ENCODE measurements around the gene HIC1.

Gene HIC1

GRCh38 chr17:2044263-2044894 lies 10.5 kb upstream of the HIC1 start:
- Mint-ChIP-seq H3K4me1 (ENCODE audit: low read depth) (peaks cover 32% of the 10 kb centered on the region), H3K9me3 (no peaks in the 10 kb centered on the region), H3K36me3 (ENCODE audit: low read depth) (peaks cover 50% of the 10 kb centered on the region), H3K4me3 (no peak overlapping the region), H3K27me3 (peaks cover 17% of the 10 kb centered on the region), H3K27ac (no peak overlapping the region)
- intact Hi-C loops (cut with micrococcal nuclease): no loop called here

- H3K4me3 Mint-ChIP-seq: no peak overlapping the region
- H3K27me3 Mint-ChIP-seq: peaks cover 28% of the 10 kb centered on the region
- peaks cover 24% of the 10 kb centered on the region for H3K36me3 Mint-ChIP-seq (ENCODE audit: low read depth)
- peaks cover 38% of the 10 kb centered on the region for H3K4me1 Mint-ChIP-seq (ENCODE audit: low read depth)
- intact Hi-C loops (cut with micrococcal nuclease): no loop called here
- H3K27ac Mint-ChIP-seq: peak overlapping the region; percentile 35
- H3K9me3 Mint-ChIP-seq: no peaks in the 10 kb centered on the region
These were observed 7.3 kb upstream of the HIC1 start for GRCh38 chr17:2047590-2047989.

- Mint-ChIP-seq H3K4me3 (no peak overlapping the region), H3K4me1 (ENCODE audit: low read depth) (peaks cover 37% of the 10 kb centered on the region), H3K9me3 (no peaks in the 10 kb centered on the region), H3K27ac (no peak overlapping the region), H3K36me3 (ENCODE audit: low read depth) (peaks cover 12% of the 10 kb centered on the region), H3K27me3 (peaks cover 38% of the 10 kb centered on the region)
- intact Hi-C loops (cut with micrococcal nuclease): no loop called here
These were observed 6.1 kb upstream of the HIC1 start for GRCh38 chr17:2048805-2049204.

- Mint-ChIP-seq H3K27me3 (peaks cover 46% of the 10 kb centered on the region), H3K4me1 (ENCODE audit: low read depth) (peaks cover 38% of the 10 kb centered on the region), H3K36me3 (ENCODE audit: low read depth) (peaks cover 4% of the 10 kb centered on the region), H3K27ac (no peak overlapping the region), H3K4me3 (peak overlapping the region; percentile 63), H3K9me3 (no peaks in the 10 kb centered on the region)
- intact Hi-C loops (cut with micrococcal nuclease): no loop called here
These were observed 5.3 kb upstream of the HIC1 start for GRCh38 chr17:2049333-2050299.

- no peaks in the 10 kb centered on the region for H3K36me3 Mint-ChIP-seq (ENCODE audit: low read depth)
- no peaks in the 10 kb centered on the region for H3K9me3 Mint-ChIP-seq
- no peak overlapping the region for H3K4me3 Mint-ChIP-seq
- intact Hi-C loops (cut with micrococcal nuclease): no loop called here
- H3K27ac Mint-ChIP-seq: no peak overlapping the region
- H3K4me1 Mint-ChIP-seq (ENCODE audit: low read depth): peaks cover 38% of the 10 kb centered on the region
- H3K27me3 Mint-ChIP-seq: peaks cover 50% of the 10 kb centered on the region
These were observed 4.4 kb upstream of the HIC1 start for GRCh38 chr17:2050300-2051060.

- H3K36me3 Mint-ChIP-seq (ENCODE audit: low read depth): no peaks in the 10 kb centered on the region
- peaks cover 51% of the 10 kb centered on the region for H3K27me3 Mint-ChIP-seq
- H3K9me3 Mint-ChIP-seq: no peaks in the 10 kb centered on the region
- peak overlapping the region; percentile 52 for H3K4me3 Mint-ChIP-seq
- intact Hi-C loops (cut with micrococcal nuclease): no loop called here
- H3K4me1 Mint-ChIP-seq (ENCODE audit: low read depth): peaks cover 40% of the 10 kb centered on the region
- no peak overlapping the region for H3K27ac Mint-ChIP-seq
These were observed 3.6 kb upstream of the HIC1 start for GRCh38 chr17:2051061-2051932.

GRCh38 chr17:2051933-2052559 lies 2.9 kb upstream of the HIC1 start:
- no peak overlapping the region for H3K27ac Mint-ChIP-seq
- peaks cover 44% of the 10 kb centered on the region for H3K4me1 Mint-ChIP-seq (ENCODE audit: low read depth)
- intact Hi-C loops (cut with micrococcal nuclease): no loop called here
- H3K9me3 Mint-ChIP-seq: no peaks in the 10 kb centered on the region
- H3K4me3 Mint-ChIP-seq: no peak overlapping the region
- no peaks in the 10 kb centered on the region for H3K36me3 Mint-ChIP-seq (ENCODE audit: low read depth)
- peaks cover 52% of the 10 kb centered on the region for H3K27me3 Mint-ChIP-seq

GRCh38 chr17:2053380-2054261 lies 1.3 kb upstream of the HIC1 start:
- no peak overlapping the region for H3K27ac Mint-ChIP-seq
- H3K4me3 Mint-ChIP-seq: peak overlapping the region; percentile 47
- peaks cover 54% of the 10 kb centered on the region for H3K27me3 Mint-ChIP-seq
- intact Hi-C loops (cut with micrococcal nuclease): loop anchor here (1.0 kb wide), 1 partner anchor 191 kb away; no protein-coding TSS in a partner anchor
- peaks cover 45% of the 10 kb centered on the region for H3K4me1 Mint-ChIP-seq (ENCODE audit: low read depth)
- no peaks in the 10 kb centered on the region for H3K9me3 Mint-ChIP-seq
- no peaks in the 10 kb centered on the region for H3K36me3 Mint-ChIP-seq (ENCODE audit: low read depth)

- intact Hi-C loops (cut with micrococcal nuclease): loop anchor here (1.0 kb wide), 1 partner anchor 190 kb away; no protein-coding TSS in a partner anchor
- Mint-ChIP-seq H3K4me3 (no peak overlapping the region), H3K27ac (no peak overlapping the region), H3K9me3 (no peaks in the 10 kb centered on the region), H3K36me3 (ENCODE audit: low read depth) (no peaks in the 10 kb centered on the region), H3K4me1 (ENCODE audit: low read depth) (peaks cover 41% of the 10 kb centered on the region), H3K27me3 (peaks cover 50% of the 10 kb centered on the region)
These were observed 716 bp upstream of the HIC1 start for GRCh38 chr17:2054262-2054511.

GRCh38 chr17:2055292-2056205 lies 646 bp downstream of the HIC1 start:
- peaks cover 6% of the 10 kb centered on the region for H3K36me3 Mint-ChIP-seq (ENCODE audit: low read depth)
- peaks cover 50% of the 10 kb centered on the region for H3K4me1 Mint-ChIP-seq (ENCODE audit: low read depth)
- peaks cover 58% of the 10 kb centered on the region for H3K27me3 Mint-ChIP-seq
- no peak overlapping the region for H3K27ac Mint-ChIP-seq
- intact Hi-C loops (cut with micrococcal nuclease): loop anchor here (5.0 kb wide), 1 partner anchor 102 kb away; no protein-coding TSS in a partner anchor
- H3K4me3 Mint-ChIP-seq: peak overlapping the region; percentile 64
- no peaks in the 10 kb centered on the region for H3K9me3 Mint-ChIP-seq

- Mint-ChIP-seq H3K9me3 (no peaks in the 10 kb centered on the region), H3K27ac (no peak overlapping the region), H3K4me3 (peak overlapping the region; percentile 64), H3K4me1 (ENCODE audit: low read depth) (peaks cover 48% of the 10 kb centered on the region), H3K27me3 (peaks cover 61% of the 10 kb centered on the region), H3K36me3 (ENCODE audit: low read depth) (peaks cover 15% of the 10 kb centered on the region)
- intact Hi-C loops (cut with micrococcal nuclease): loop anchor here (5.0 kb wide), 1 partner anchor 101 kb away; no protein-coding TSS in a partner anchor
These were observed 1.6 kb downstream of the HIC1 start for GRCh38 chr17:2056206-2057174.

Data from dendritic cell treated with granulocyte-macrophage colony-stimulating factor and Interleukin-4, amounts not matched to agents 40 ng/mL and 50 ng/mL, for 4 days (primary cell).